ENCODE measurements around the gene CASP3.

CASP3 gene

DNA sequence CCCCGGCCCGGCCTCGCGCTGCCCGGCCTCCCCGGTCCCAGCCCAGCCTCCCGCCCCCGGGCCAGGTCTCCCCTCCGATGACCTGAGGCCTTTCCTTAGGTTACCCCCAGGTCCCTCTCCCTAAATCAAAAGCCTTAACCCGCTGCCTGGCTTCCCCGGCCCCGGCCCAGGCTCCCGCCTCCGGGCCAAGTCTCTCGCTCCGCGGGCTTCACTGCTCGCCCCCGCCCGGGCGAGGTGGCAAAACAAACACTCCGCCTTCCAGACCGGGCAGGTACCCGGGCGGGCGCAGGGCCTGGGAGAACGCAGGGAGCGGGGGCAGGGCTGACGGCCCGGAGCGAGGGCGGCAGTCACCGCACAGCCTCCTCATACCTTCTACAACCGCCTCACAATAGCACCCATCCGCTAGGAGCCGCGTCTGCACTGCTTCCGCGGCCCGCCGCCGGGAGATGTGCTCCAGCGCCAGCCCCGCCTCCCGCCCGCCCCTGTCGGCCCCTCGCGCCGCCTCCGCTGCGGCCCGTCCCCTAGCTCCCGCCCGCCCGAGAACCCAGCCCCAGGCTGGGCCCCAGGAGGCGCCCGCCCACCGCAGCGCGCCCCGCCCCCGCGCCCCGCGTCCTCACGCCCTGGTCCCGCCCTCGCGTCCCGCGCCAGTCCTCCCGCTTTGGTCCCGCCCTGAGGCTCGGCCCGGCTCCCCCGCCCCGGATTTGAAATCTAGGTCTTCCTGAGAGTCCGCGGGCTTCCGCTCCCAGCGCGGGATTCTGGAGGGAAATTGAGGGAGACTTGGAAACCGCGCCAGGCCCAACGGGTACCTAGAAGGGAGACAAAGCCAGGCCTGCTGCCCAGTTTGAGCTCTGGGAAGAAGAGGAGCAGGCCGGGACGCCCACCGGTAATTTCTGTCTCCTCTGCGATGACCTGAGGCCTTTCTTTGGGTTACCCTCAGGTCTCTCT lies at the start of gene CASP3, which contains the start of gene PRIMPOL:
TSS of gene CASP3 (minus strand) at position 422 of the 945 bp plus-strand sequence. CDS start 10,994 bp downstream, outside the sequence.
TSS of gene PRIMPOL (plus strand) at position 713 of the 945 bp plus-strand sequence. CDS start 7,403 bp downstream, outside the sequence.
- DNase-seq: peak; percentile 79

GRCh38 chr4:184697956-184698355 lies 48.7 kb upstream of the CASP3 start:
- DNase-seq: no peak

DNA sequence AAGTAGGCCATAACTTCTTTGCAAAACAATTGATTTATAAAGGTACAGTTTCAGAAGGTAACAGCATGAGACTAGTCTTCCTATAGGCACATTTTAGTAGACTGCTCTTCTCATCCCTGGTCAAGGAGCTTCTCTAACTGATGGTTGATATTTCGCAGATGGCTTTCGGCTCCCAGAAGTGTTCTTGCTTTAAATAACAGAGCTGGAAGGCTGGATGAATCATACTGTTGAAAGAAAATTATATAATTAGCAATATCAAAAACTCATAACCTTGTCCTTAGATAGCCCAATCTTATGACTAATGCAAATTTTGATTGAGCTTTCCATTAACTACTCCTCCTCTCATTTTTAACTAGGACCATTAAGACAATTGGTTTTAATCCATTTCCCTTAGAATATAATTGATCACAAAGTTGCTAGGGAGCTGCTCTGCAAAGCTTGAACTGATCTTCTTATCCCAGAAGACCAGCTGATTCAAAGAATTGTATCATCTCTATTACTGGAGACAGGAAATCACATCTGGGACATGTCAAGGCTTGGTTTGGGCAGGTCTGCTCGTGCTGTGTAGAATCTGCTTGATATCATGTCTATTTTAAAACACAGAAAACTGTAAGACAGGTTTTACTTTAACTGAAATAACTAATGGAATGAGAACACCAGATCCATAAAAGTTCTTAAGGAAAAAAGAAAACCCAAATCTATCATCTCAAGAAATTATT lies 46.1 kb upstream of the CASP3 start:
- DNase-seq: no peak

DNA sequence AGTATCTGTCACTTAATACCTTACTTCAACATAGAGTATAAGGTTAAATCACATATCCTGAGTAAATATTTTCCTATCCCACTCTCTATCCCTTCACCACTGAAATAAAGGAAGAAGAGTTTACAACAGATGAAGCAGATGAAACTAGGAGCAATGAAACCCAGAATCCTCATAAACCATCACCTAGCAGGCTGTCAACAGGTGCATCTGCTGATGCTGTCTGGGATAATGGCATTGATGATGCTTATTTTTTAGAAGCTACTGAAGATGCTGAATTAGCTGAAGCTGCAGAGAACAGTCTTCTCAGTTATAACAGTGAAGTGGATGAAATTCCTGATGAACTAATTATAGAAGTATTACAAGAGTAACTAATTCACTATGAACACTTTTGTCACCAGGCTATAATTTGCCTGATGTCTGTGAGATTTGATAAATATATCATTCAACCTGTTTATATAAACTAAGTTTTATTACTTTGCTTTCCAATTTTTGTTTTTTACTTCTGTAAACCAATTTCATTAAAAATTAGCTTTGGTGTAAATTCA lies 45.2 kb upstream of the CASP3 start:
- no peak for DNase-seq

GRCh38 chr4:184693056-184693455 lies 43.8 kb upstream of the CASP3 start:
- no peak for DNase-seq

GRCh38 chr4:184689681-184690080 lies 40.4 kb upstream of the CASP3 start:
- no peak for DNase-seq

DNA sequence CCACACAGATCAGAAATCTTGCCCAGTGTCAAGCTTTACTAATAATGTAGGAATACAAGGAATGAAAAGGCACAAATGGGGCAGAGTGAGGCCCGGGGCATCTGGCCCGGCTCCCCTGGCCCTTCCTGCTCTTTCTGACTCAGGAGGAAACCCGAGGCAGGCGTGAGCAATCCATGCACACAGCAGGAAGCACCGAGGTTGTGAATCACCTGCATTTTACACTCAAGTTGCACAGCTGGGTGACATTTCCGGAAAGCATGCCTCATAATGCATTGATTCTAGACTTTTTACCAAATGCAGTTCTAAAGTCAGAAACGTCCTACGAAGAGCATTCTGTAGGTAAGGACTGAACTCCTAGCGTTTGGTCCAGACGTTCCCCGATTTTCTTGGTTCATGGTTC lies 39.2 kb upstream of the CASP3 start:
- no peak for DNase-seq

- DNase-seq: no peak
Measured at GRCh38 chr4:184688005-184688404, 38.8 kb upstream of the CASP3 start.

- DNase-seq: no peak
Measured at GRCh38 chr4:184684491-184685189, 35.4 kb upstream of the CASP3 start.

GRCh38 chr4:184681916-184682315 lies 32.7 kb upstream of the CASP3 start:
- DNase-seq: no peak

GRCh38 chr4:184680698-184681097 lies 31.5 kb upstream of the CASP3 start:
- no peak for DNase-seq

- no peak for DNase-seq
Measured at GRCh38 chr4:184675821-184676492, 26.7 kb upstream of the CASP3 start.

- DNase-seq: no peak
Measured at GRCh38 chr4:184675018-184675417, 25.8 kb upstream of the CASP3 start.

- DNase-seq: no peak
Measured at GRCh38 chr4:184674011-184674410, 24.8 kb upstream of the CASP3 start.

- no peak for DNase-seq
Measured at GRCh38 chr4:184672741-184673140, 23.5 kb upstream of the CASP3 start.

DNA sequence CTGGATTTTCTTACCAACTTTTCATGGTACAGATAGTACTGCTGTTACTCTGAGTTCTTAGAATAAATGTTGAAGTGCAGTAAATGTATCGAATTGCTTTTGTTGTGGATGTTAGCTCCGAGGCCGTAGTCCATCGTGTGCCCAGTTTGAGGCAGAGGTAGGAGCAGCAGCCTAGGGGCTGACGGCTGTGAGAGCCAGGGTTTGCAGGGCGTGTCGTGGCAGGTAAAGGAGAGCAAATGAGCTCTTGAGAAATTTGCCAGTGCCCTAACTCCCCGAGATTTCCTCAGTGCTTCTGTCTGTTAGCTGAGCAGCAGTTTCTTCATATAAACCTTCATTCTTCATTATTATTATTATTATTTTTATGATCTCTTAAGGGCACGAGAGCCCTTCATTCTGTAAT lies 21.9 kb upstream of the CASP3 start:
- DNase-seq: no peak

DNA sequence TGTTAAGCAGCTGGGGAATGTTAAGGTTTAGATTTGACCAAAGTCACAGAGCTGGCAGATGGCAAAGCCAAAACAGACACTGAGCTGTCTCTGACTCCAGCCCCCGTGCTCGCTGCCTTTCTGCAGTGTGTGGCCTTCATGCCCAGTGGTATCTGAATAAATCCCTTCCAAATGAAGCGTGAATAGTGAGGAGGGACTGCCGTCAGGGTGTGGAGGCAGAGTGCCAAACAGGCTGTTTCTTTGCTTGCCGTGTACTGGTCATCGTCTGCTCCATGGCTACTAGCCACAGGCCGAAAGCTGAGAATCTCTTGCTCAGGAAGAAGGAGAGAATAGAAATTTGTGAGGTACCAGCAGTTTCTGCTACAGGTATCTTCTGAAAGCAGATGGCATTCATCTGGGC lies 20.0 kb upstream of the CASP3 start:
- DNase-seq: no peak

GRCh38 chr4:184668511-184669114 lies 19.4 kb upstream of the CASP3 start:
- DNase-seq: no peak

- DNase-seq: no peak
Measured at GRCh38 chr4:184668096-184668495, 18.8 kb upstream of the CASP3 start.

DNA sequence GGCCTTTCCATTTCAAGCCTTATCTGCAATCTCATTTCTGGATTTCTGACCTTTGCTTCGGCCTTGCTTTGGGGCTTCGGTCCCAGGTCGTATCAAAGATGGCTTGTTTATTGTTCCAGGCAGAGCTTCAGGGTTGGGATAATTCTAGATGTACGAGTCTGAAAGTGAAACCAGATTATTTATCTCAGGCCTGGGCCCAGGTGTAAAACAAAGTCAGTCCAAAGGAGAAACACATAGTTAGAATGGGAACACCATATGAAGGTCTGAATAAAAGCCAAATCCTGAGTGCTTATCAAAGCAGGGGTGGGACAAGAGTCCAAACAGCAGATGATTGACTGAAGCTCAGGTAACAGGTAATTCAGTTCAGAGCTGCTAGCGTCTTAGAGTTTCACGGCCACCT lies 17.4 kb upstream of the CASP3 start:
- no peak for DNase-seq

DNA sequence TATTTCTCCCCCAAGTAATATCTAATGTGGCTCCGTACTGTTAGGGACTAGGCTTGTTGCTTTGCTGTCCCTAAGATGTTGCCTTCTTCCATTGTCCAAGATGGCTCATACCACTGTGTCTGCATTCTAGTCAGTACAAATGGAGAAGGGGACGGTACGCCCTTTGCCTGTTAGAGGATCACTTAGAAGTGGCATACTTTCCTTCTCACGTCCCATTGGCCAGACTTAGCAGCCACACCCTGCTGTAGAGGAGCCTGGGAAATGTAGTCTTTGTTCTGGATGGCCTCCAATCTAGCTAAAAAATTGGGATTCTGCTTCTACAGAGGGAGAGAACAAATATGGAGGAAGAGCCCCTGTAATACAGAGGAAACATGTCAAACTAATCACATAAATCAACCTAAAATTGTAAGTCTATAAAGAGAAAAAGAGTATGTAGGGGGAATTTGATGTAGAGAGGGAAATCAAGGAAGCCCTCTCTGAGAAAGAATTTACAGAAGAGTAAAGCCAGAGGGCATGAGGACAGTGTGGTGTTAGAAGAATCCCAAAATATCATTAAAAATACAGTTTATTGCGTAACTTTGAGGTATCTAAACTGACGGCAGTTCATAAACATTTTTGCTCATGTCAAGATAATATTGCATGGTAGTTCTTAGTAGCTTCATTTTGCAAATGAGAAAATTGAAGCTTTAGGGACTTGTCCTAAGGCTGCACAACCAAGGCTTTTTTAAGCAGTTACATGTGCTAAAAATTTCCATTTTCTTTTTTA lies 15.4 kb upstream of the CASP3 start:
- DNase-seq: no peak

Data from NCI-H774 (cell line).